MM.1S (cell line): ENCODE data around the gene MAPK4.

Experiments
- DNase-seq: peaks from one replicate; pipeline ENCODE4 v3.0.0-alpha.2; 2015
- H2AFZ ChIP-seq: fragments of 300-600 bp; sonication (generic); 2 replicates; pipeline ENCODE4 v1.6.0; 2016; ENCODE audit warnings: antibody characterized with exemption, low read length
- H3F3A ChIP-seq: fragments of 300-600 bp; sonication (generic); 2 replicates; pipeline ENCODE4 v1.6.1; 2016; ENCODE audit warnings: mild to moderate bottlenecking, antibody characterized with exemption, low read length, moderate library complexity, mixed read lengths; ENCODE audit not compliant: insufficient read depth
- H3K27ac ChIP-seq: fragments of 300-600 bp; sonication (generic); 2 replicates; pipeline ENCODE4 v1.5.1; 2016; ENCODE audit warnings: mild to moderate bottlenecking, low read length
- H3K27me3 ChIP-seq: fragments of 300-600 bp; sonication (generic); replicated peaks from 2 replicates; pipeline ENCODE4 v1.6.0; 2016; ENCODE audit warnings: low read length; ENCODE audit not compliant: insufficient read depth
- H3K36me3 ChIP-seq: fragments of 300-600 bp; sonication (generic); replicated peaks from 2 replicates; pipeline ENCODE4 v1.6.1; 2016; ENCODE audit warnings: mild to moderate bottlenecking, low read length, mixed read lengths; ENCODE audit not compliant: insufficient read depth
- H3K4me1 ChIP-seq: fragments of 300-600 bp; sonication (generic); 2 replicates; pipeline ENCODE4 v1.6.1; 2016; ENCODE audit warnings: low read length, mixed read lengths
- H3K4me2 ChIP-seq: fragments of 300-600 bp; sonication (generic); 2 replicates; pipeline ENCODE4 v1.6.0; 2016; ENCODE audit warnings: low read depth, low read length
- H3K4me3 ChIP-seq: fragments of 300-600 bp; sonication (generic); 2 replicates; pipeline ENCODE4 v1.5.1; 2016; ENCODE audit warnings: low read length, mixed read lengths
- H3K79me2 ChIP-seq: fragments of 300-600 bp; sonication (generic); 2 replicates; pipeline ENCODE4 v1.6.1; 2016; ENCODE audit warnings: mixed run types, low read length, mixed read lengths
- H3K9ac ChIP-seq: fragments of 300-600 bp; sonication (generic); 2 replicates; pipeline ENCODE4 v1.6.1; 2016; ENCODE audit warnings: low read length, mixed read lengths
- H3K9me2 ChIP-seq: fragments of 300-600 bp; sonication (generic); replicated peaks from 2 replicates; pipeline ENCODE4 v1.6.1; 2016; ENCODE audit warnings: mild to moderate bottlenecking, low read length, mixed read lengths; ENCODE audit not compliant: insufficient read depth
- H3K9me3 ChIP-seq: fragments of 300-600 bp; sonication (generic); replicated peaks from 2 replicates; pipeline ENCODE4 v1.6.1; 2016; ENCODE audit warnings: mild to moderate bottlenecking, low read length, mixed read lengths; ENCODE audit not compliant: insufficient read depth
- H4K20me1 ChIP-seq: fragments of 300-600 bp; sonication (generic); 2 replicates; pipeline ENCODE4 v1.6.1; 2016; ENCODE audit warnings: mild to moderate bottlenecking, low read length, moderate library complexity, mixed read lengths; ENCODE audit not compliant: insufficient read depth
- CTCF ChIP-seq: fragments of 300-600 bp; sonication (generic); IDR thresholded peaks from 2 replicates; pipeline ENCODE4 v1.5.1; 2016; ENCODE audit warnings: antibody characterized with exemption, low read length, mixed read lengths
- EZH2 ChIP-seq: fragments of 300-600 bp; sonication (generic); optimal IDR thresholded peaks from 2 replicates; pipeline ENCODE3; 2017; ENCODE audit warnings: low read depth, mild to moderate bottlenecking, antibody characterized with exemption, low read length, mixed read lengths
- EZH2phosphoT487 ChIP-seq: fragments of 300-600 bp; sonication (generic); IDR thresholded peaks from 2 replicates; pipeline ENCODE4 v1.6.1; 2018; ENCODE audit warnings: antibody characterized with exemption, low read length

MAPK4 gene

GRCh38 chr18:50694147-50694546, 134.3 kb downstream of the MAPK4 start:
- Histone ChIP-seq H3K79me2 (no peaks in the 10 kb centered on the region), H3K9me2 (no peaks in the 10 kb centered on the region), H3K27ac (no peak overlapping the region), H3K27me3 (no peaks in the 10 kb centered on the region), H3K4me1 (no peaks in the 10 kb centered on the region), H3K36me3 (no peaks in the 10 kb centered on the region), H3K4me3 (no peak overlapping the region), H3K9me3 (no peaks in the 10 kb centered on the region), H3K9ac (no peak overlapping the region), H3F3A (no peaks in the 10 kb centered on the region), H3K4me2 (no peak overlapping the region), H4K20me1 (no peaks in the 10 kb centered on the region), H2AFZ (no peak overlapping the region)
- no peak for DNase-seq
- TF ChIP-seq EZH2 (no peak), EZH2phosphoT487 (no peak), CTCF (no peak)

- TF ChIP-seq EZH2 (no peak), EZH2phosphoT487 (no peak), CTCF (no peak)
- no peak for DNase-seq
- Histone ChIP-seq H3K27ac (no peak overlapping the region), H3K27me3 (no peaks in the 10 kb centered on the region), H3K36me3 (no peaks in the 10 kb centered on the region), H3K9me3 (no peaks in the 10 kb centered on the region), H2AFZ (no peak overlapping the region), H3K9me2 (no peaks in the 10 kb centered on the region), H3K4me2 (no peak overlapping the region), H3K4me3 (no peak overlapping the region), H4K20me1 (no peaks in the 10 kb centered on the region), H3F3A (no peaks in the 10 kb centered on the region), H3K4me1 (no peaks in the 10 kb centered on the region), H3K79me2 (no peaks in the 10 kb centered on the region), H3K9ac (no peak overlapping the region)
Observed at GRCh38 chr18:50695431-50696176, 135.7 kb downstream of the MAPK4 start.

GRCh38 chr18:50696436-50696835, 136.5 kb downstream of the MAPK4 start:
- TF ChIP-seq EZH2phosphoT487 (no peak), EZH2 (no peak), CTCF (no peak)
- Histone ChIP-seq H3K4me3 (no peak overlapping the region), H3K27me3 (no peaks in the 10 kb centered on the region), H3K36me3 (no peaks in the 10 kb centered on the region), H3K27ac (no peak overlapping the region), H3F3A (no peaks in the 10 kb centered on the region), H3K4me2 (no peak overlapping the region), H4K20me1 (no peaks in the 10 kb centered on the region), H3K79me2 (no peaks in the 10 kb centered on the region), H2AFZ (no peak overlapping the region), H3K9me2 (no peaks in the 10 kb centered on the region), H3K9ac (no peak overlapping the region), H3K4me1 (no peaks in the 10 kb centered on the region), H3K9me3 (no peaks in the 10 kb centered on the region)
- DNase-seq = no peak
